ENCODE data around the gene MGLL.

GRCh38 chr3:127667119-127667681 is 155.1 kb downstream of the MGLL start:
- TF ChIP-seq, protein P1, sequence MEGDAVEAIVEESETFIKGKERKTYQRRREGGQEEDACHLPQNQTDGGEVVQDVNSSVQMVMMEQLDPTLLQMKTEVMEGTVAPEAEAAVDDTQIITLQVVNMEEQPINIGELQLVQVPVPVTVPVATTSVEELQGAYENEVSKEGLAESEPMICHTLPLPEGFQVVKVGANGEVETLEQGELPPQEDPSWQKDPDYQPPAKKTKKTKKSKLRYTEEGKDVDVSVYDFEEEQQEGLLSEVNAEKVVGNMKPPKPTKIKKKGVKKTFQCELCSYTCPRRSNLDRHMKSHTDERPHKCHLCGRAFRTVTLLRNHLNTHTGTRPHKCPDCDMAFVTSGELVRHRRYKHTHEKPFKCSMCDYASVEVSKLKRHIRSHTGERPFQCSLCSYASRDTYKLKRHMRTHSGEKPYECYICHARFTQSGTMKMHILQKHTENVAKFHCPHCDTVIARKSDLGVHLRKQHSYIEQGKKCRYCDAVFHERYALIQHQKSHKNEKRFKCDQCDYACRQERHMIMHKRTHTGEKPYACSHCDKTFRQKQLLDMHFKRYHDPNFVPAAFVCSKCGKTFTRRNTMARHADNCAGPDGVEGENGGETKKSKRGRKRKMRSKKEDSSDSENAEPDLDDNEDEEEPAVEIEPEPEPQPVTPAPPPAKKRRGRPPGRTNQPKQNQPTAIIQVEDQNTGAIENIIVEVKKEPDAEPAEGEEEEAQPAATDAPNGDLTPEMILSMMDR (IDR thresholded peaks at IDR 0.05) = no peak
- no peak for TF ChIP-seq POLR2A (IDR thresholded peaks at IDR 0.05)
